ENCODE data around the gene FERMT1. TPM values are rescaled to one million over a fixed set of nuclear protein-coding genes. Genes with fewer than 3 reads are reported as not detected.

FERMT1 gene
- polyA plus RNA-seq, 3 donors = not detected

DNA sequence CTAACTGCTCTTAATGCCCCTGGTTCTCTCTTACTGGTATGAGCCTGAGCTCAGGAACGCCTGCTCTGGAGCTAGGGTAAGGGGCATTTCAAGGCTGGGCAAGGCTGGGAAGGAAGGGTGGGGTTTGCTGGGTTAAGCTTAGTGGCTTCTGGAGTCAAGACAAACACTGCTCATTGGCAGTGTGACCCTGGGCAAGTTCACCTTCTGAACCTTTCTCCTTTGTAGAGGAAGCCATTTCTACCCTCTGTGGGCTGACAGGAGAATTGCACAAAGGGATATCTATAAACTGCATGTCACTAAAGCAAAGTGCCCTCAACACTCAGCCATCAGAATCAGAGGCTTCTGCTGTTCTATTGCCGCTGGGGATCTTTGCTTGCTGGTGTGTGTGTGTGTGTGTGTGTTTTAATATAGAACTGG, 48.7 kb downstream of the FERMT1 start:
- Histone ChIP-seq H4K20me1 (ENCODE audit: insufficient read depth, low read length) (no peaks in the 10 kb centered on the region), H3K4me1 (ENCODE audit: control insufficient read depth in 1 of 2, insufficient read depth in 2 of 2, low read length in 2 of 2) (no peaks in the 10 kb centered on the region), H2AFZ (ENCODE audit: insufficient read depth, low read depth, low read length, poor library complexity, severe bottlenecking) (no peak overlapping the region), H3K36me3 (replicated peaks in 1 of 2; ENCODE audit: control insufficient read depth in 1 of 2, insufficient read depth in 2 of 2, low read length in 2 of 2) (no peaks in the 10 kb centered on the region), H3K27me3 (ENCODE audit: control insufficient read depth in 2 of 2, insufficient read depth in 2 of 2, low read length in 2 of 2) (no peaks in the 10 kb centered on the region), H3K4me2 (replicated peaks; ENCODE audit: extremely low read depth, low read length, poor library complexity, severe bottlenecking) (no peak overlapping the region), H3K9me3 (replicated peaks in 1 of 2; ENCODE audit: control insufficient read depth in 1 of 2, insufficient read depth in 1 of 2, low read length in 2 of 2) (no peaks in the 10 kb centered on the region), H3K27ac (ENCODE audit: low read depth in 1 of 2, low read length in 2 of 2) (no peak overlapping the region), H3K4me3 (replicated peaks in 1 of 3; ENCODE audit: low read depth in 2 of 3, low read length in 3 of 3) (no peak overlapping the region), H3K79me2 (ENCODE audit: insufficient read depth, low read length) (no peaks in the 10 kb centered on the region), H3K9ac (ENCODE audit: insufficient read depth, low read length, poor library complexity, severe bottlenecking) (no peak overlapping the region)
- Mint-ChIP-seq H3K27ac (no peak overlapping the region), H3K4me3 (no peak overlapping the region), H3K9me3 (no peaks in the 10 kb centered on the region), H3K4me1 (no peaks in the 10 kb centered on the region), H3K27me3 (ENCODE audit: low read depth in 3 of 3) (peaks cover 0 to 2% (median 0%) of the 10 kb centered on the region in 3 donors), H3K36me3 (no peaks in the 10 kb centered on the region)
- TF ChIP-seq, protein P1, sequence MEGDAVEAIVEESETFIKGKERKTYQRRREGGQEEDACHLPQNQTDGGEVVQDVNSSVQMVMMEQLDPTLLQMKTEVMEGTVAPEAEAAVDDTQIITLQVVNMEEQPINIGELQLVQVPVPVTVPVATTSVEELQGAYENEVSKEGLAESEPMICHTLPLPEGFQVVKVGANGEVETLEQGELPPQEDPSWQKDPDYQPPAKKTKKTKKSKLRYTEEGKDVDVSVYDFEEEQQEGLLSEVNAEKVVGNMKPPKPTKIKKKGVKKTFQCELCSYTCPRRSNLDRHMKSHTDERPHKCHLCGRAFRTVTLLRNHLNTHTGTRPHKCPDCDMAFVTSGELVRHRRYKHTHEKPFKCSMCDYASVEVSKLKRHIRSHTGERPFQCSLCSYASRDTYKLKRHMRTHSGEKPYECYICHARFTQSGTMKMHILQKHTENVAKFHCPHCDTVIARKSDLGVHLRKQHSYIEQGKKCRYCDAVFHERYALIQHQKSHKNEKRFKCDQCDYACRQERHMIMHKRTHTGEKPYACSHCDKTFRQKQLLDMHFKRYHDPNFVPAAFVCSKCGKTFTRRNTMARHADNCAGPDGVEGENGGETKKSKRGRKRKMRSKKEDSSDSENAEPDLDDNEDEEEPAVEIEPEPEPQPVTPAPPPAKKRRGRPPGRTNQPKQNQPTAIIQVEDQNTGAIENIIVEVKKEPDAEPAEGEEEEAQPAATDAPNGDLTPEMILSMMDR (IDR thresholded peaks at IDR 0.05) = no peak
- DNase-seq = no peak
- WGBS (ENCODE audit: insufficient coverage) = no CpG with 5 or more reads among the region's 2 CpGs
- intact Hi-C loops (cut with micrococcal nuclease) = loop anchor here (10.0 kb wide), 1 partner anchor 289 kb away; no protein-coding TSS in a partner anchor

DNA sequence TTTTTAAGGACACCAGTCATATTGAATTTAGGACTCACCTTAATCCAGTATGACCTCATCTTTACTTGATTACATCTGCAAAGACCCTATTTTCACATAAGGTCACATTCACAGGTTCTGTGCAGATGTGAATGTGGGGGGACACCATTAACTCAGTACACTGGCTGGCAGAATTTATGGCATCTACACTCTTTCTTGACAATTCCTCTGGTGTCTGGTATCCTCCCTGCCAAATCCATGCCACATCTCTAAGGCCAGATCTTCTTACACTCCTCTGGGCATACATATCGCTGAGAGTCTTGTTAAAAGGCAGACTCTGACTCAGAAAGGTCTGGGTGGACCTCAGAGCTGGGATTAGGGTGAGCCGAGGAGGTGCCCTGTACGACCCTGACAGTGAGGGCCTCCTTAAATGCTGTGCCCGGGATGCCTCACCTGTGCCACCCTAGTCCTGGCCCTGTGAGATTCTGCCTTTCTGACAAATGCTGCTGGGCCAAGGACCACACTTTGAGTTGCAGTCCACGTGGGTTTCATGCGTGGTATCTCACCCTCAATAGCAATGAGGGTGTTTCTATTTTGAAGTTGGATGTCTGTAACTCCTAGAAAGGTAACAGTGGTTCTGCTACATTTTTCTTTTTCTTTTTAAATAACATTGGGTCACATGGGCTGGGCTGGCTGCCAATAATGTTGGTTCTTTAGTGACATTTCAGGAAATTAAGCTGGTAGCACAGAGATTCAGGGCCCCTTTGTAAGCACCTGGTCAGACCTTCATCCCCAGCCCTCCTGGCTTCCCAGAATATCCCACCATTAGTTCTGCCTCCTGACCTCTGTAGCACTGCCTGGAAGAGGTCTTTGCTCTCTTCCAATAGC, 51.8 kb downstream of the FERMT1 start:
- Mint-ChIP-seq H3K4me3 (no peak overlapping the region), H3K36me3 (no peaks in the 10 kb centered on the region), H3K9me3 (peaks cover 0 to 2% (median 0%) of the 10 kb centered on the region in 7 donors), H3K27ac (no peak overlapping the region), H3K27me3 (ENCODE audit: low read depth in 3 of 3) (peaks cover 0 to 6% (median 0%) of the 10 kb centered on the region in 3 donors), H3K4me1 (no peaks in the 10 kb centered on the region)
- Histone ChIP-seq H3K9ac (ENCODE audit: insufficient read depth, low read length, poor library complexity, severe bottlenecking) (no peak overlapping the region), H3K4me2 (replicated peaks; ENCODE audit: extremely low read depth, low read length, poor library complexity, severe bottlenecking) (no peak overlapping the region), H3K36me3 (replicated peaks in 1 of 2; ENCODE audit: control insufficient read depth in 1 of 2, insufficient read depth in 2 of 2, low read length in 2 of 2) (no peaks in the 10 kb centered on the region), H3K79me2 (ENCODE audit: insufficient read depth, low read length) (no peaks in the 10 kb centered on the region), H3K27me3 (ENCODE audit: control insufficient read depth in 2 of 2, insufficient read depth in 2 of 2, low read length in 2 of 2) (no peaks in the 10 kb centered on the region), H2AFZ (ENCODE audit: insufficient read depth, low read depth, low read length, poor library complexity, severe bottlenecking) (no peak overlapping the region), H3K4me3 (replicated peaks in 1 of 3; ENCODE audit: low read depth in 2 of 3, low read length in 3 of 3) (no peak overlapping the region), H3K9me3 (replicated peaks in 1 of 2; ENCODE audit: control insufficient read depth in 1 of 2, insufficient read depth in 1 of 2, low read length in 2 of 2) (no peaks in the 10 kb centered on the region), H3K27ac (ENCODE audit: low read depth in 1 of 2, low read length in 2 of 2) (no peak overlapping the region), H4K20me1 (ENCODE audit: insufficient read depth, low read length) (no peaks in the 10 kb centered on the region), H3K4me1 (ENCODE audit: control insufficient read depth in 1 of 2, insufficient read depth in 2 of 2, low read length in 2 of 2) (no peaks in the 10 kb centered on the region)
- 100% methylated on average over 4 of the region's 6 CpGs for WGBS (ENCODE audit: insufficient coverage)
- intact Hi-C loops (cut with micrococcal nuclease) = loop anchor here (10.0 kb wide), 1 partner anchor 286 kb away; no protein-coding TSS in a partner anchor
- TF ChIP-seq, protein P1 (IDR thresholded peaks at IDR 0.05) = no peak
- no peak for DNase-seq
